A549 (cell line): ENCODE results near the gene GRM7.

Experiments used
- BHLHE40 ChIP-seq: IDR thresholded peaks from 2 replicates; pipeline ENCODE4 v1.6.1; 2012; ENCODE audit warnings: low read depth, low read length, inconsistent platforms
- CHD2 ChIP-seq: fragments of 150-350 bp; IDR thresholded peaks from 2 replicates; pipeline ENCODE4 v1.6.1; 2014; ENCODE audit warnings: low read length; ENCODE audit not compliant: partially characterized antibody
- KDM1A ChIP-seq: fragments of 200-600 bp; sonication (generic); IDR thresholded peaks from 2 replicates; pipeline ENCODE4 v1.6.1; 2016; ENCODE audit warnings: low read depth, mild to moderate bottlenecking
- RAD21 ChIP-seq, 2 experiments: fragments of >200 bp in 1 of 2; sonication (Bioruptor Twin) in 1 of 2; formaldehyde crosslinking in 1 of 2; IDR thresholded peaks in 1 of 2; conservative IDR thresholded peaks in 1 of 2; 2 replicates in 1 of 2; 3 replicates in 1 of 2; pipeline ENCODE4 v1.6.1; 2012 to 2018; ENCODE audit warnings: inconsistent platforms in 1 of 2
- SMC3 ChIP-seq: fragments of >200 bp; sonication (Bioruptor Twin); formaldehyde crosslinking; IDR thresholded peaks from 3 replicates; pipeline ENCODE4 v1.6.1; 2018; ENCODE audit warnings: inconsistent platforms
- ZSCAN20 ChIP-seq: fragments of 250-450 bp; sonication (Bioruptor Pico); IDR thresholded peaks from 2 replicates; pipeline ENCODE4 v1.8.0; 2022; ENCODE audit warnings: mild to moderate bottlenecking, moderate library complexity
- TF ChIP-seq, protein P1 (sequence below): fragments of >200 bp; sonication (Bioruptor Twin); formaldehyde crosslinking; IDR thresholded peaks from 3 replicates; pipeline ENCODE4 v1.5.1; 2016

GRCh38 chr3:7432610-7433009 lies 571.7 kb downstream of the GRM7 start:
- TF ChIP-seq, protein P1, sequence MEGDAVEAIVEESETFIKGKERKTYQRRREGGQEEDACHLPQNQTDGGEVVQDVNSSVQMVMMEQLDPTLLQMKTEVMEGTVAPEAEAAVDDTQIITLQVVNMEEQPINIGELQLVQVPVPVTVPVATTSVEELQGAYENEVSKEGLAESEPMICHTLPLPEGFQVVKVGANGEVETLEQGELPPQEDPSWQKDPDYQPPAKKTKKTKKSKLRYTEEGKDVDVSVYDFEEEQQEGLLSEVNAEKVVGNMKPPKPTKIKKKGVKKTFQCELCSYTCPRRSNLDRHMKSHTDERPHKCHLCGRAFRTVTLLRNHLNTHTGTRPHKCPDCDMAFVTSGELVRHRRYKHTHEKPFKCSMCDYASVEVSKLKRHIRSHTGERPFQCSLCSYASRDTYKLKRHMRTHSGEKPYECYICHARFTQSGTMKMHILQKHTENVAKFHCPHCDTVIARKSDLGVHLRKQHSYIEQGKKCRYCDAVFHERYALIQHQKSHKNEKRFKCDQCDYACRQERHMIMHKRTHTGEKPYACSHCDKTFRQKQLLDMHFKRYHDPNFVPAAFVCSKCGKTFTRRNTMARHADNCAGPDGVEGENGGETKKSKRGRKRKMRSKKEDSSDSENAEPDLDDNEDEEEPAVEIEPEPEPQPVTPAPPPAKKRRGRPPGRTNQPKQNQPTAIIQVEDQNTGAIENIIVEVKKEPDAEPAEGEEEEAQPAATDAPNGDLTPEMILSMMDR = no peak
- TF ChIP-seq CHD2 = no peak
- no peak for TF ChIP-seq BHLHE40
- TF ChIP-seq RAD21 (conservative IDR thresholded peaks at IDR 0.05 in 1 of 2, IDR thresholded peaks at IDR 0.05 in 1 of 2) = no peak
- TF ChIP-seq ZSCAN20 (CRISPR knock-in tag) = no peak
- TF ChIP-seq KDM1A = no peak
- TF ChIP-seq SMC3 = no peak
